Cardiac septum (tissue), 1 donor: ENCODE measurements around the gene RRAGD. TPM values are rescaled to one million over a fixed set of nuclear protein-coding genes. Genes with fewer than 3 reads are reported as not detected.

ENCODE experiments used
- DNase-seq: peaks from one replicate; pipeline ENCODE4 v3.0.0-alpha.2; 2020; ENCODE audit warnings: low spot score
- intact Hi-C: fragments of 100-400 bp; cut with DNase I; formaldehyde crosslinking; loops from one replicate; pipeline ENCODE4 v1.14.0; 2022
- total RNA-seq: library from RNA; stranded (reverse); fragmentation: NEBNext Ultra II Directional; extraction: Animal tissue kit (Norgen Biotek cat#: 25700); gene quantifications from one replicate; pipeline ENCODE4 v1.2.1, GENCODE V29; 2021
- donor health status: DM: no; HTN: no; CAD: no.

RRAGD gene
- total RNA-seq, 1 donor from 2014 or later = 90.5 TPM

DNA sequence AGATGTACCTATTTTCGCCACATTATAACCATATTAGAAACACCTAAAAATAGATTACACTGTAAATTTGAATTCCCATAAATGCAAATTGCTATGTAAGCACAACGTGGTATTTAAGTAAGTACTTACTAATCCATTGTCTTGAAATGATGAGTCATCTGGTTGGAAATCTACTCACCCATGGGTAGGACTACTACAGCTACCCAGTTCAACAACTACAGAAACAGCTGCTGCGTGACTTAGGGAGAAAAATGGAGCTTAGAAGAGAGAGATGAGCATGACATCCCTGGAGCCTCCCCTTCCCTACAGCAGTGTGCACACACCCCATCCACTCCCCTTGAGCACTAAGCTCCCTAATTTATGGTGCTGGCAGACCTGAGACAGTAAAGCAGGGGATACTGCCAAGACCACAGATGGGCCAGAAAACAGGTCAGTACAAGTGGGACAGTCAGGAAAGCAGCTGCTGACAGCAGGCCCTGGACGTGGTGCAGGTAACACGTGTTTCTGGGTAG, 26.9 kb downstream of the RRAGD start:
- intact Hi-C loops = no loop called here
- DNase-seq = no peak

GRCh38 chr6:89381031-89381430, 31.0 kb downstream of the RRAGD start:
- no peak for DNase-seq
- intact Hi-C loops = no loop called here

GRCh38 chr6:89379281-89379680, 32.8 kb downstream of the RRAGD start:
- intact Hi-C loops = no loop called here
- no peak for DNase-seq

DNA sequence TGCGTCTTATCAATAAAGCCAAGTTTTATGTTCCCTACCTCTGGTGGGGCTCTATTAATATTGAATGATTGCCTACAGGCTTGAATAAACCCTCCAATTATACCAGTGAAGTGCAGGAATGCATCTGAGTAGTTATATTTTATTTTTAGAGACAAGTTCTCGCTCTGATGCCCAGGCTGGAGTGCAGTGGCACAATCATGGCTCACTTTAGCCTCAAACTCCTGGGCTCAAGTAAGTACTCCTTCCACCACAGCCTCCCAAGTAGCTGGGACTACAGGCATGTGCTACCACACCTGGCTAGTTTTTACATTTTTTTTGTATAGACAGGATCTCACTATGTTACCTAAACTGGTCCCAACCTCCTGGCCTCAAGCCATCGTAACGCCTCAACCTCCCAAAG, 33.4 kb downstream of the RRAGD start:
- no peak for DNase-seq
- intact Hi-C loops = no loop called here

- intact Hi-C loops = no loop called here
- DNase-seq = peak; percentile 86
These were observed 36.4 kb downstream of the RRAGD start for GRCh38 chr6:89375427-89376267.

DNA sequence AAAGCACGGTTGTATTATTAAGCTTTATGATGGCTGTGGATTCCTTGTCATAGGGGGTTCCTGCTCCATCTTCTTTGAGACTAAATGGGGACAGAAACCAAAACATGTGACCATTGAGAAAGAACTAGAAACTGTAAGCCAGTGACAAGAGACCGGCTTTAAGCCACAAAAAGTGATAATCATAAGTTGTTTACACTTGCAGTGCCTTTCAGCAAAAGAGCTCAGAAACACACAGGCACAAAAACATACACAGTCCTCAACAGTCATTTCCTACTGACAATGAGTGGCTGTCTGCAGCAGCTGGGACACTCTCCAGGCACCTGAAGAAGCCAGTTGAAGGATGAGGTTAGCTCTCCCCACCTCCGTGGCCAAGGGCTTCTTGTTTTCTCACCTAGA, 39.6 kb downstream of the RRAGD start:
- DNase-seq = no peak
- intact Hi-C loops = no loop called here

DNA sequence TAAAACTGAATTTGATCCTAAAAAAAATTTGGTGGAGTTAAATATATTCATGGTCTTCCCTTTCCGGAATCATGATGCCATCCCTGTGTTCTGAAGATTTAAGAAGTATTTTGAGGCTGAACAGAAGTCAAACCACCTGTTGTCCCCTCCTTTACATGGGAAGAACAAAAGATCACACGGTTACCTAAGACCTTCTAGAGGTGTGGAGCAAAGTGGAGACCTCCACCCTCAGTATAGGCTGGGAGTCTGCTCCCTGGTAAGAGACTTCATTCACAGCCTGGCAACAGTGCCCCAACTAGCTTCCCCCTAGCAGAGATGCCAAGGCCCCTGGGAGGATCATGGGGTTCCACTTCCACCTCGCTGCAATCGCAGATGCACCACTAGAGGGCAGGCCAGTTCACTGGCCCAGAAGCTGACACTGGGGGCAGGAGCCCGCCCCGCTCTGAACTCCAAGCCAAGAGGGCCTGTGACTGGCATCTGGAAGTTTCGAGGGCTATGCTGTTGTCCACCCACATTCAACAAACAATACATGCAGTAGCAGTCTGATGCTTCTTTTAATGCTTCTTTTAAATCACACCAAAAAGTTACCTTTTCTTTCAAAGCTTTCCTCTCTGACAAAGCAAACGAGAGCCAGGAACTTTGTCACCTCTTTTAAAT, 40.1 kb downstream of the RRAGD start:
- peak; percentile 92 for DNase-seq
- intact Hi-C loops = no loop called here

DNA sequence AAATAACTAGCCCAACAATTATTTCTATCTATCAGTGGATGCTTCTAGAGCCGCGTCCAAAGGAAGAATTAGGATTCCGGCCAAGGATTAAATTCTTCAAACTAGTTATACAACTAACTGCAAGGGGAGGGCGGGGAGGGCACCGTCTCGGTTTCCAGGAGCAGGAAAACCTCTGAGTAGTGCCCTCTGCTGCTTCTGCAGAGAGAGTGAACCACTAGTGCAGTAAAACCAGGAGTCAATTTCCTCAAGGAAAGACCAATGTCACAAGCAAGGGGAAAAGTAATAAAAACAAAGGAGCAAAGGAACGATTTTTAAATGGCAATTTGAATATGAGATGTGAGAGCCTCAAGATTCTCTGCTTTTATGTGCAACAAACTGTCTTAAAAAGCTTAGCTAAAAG, 43.1 kb downstream of the RRAGD start:
- intact Hi-C loops = loop anchor here (5.0 kb wide), 2 partner anchors 43 to 57 kb away; partner anchors contain the start of gene RRAGD
- no peak for DNase-seq

- intact Hi-C loops = loop anchor here (5.0 kb wide), 2 partner anchors 44 to 56 kb away; partner anchors contain the start of gene RRAGD
- DNase-seq = no peak
These were observed 44.0 kb downstream of the RRAGD start for GRCh38 chr6:89368107-89368506.

DNA sequence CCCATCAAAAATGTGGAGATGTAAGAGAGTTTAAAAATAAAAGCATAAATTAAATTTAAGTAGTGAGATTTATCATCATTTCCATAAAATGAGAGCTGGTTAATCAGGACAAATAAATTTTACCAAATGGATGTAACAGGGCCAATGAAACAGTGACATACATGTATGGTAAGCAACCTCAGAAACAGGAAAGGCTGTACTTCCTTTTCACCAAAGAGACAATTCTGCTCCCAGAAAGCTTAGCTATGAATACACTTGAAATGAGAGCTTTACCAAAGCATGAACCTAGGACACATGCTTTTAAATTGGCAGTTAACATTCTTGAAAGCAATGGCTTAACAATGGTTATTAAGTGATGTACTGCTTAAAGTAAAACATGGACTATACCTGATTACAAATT, 47.5 kb downstream of the RRAGD start:
- DNase-seq = no peak
- intact Hi-C loops = no loop called here

DNA sequence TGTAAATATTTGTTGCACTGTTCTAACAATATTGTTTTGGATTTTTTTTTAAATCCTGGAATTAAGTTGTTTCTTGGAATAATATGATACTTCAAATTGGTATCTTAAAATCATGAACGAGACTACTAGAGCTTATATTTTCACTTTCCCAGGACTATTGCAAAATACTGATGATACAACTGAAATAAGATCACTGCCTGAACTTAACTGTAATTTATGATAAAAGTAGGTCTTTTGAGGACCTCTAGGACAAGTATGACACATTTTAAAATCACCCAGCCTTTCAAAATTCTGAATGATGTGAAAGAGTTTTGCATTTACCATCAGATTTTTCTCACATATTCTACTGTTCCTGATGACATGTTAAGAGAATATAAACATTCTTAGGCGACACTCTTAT, 50.9 kb downstream of the RRAGD start:
- intact Hi-C loops = no loop called here
- DNase-seq = no peak

GRCh38 chr6:89360415-89360999, 51.6 kb downstream of the RRAGD start:
- DNase-seq = no peak
- intact Hi-C loops = no loop called here

- DNase-seq = no peak
- intact Hi-C loops = loop anchor here (10.0 kb wide), 2 partner anchors 215 to 395 kb away; partner anchors contain the start of genes PM20D2 and RNGTT
These were observed 52.5 kb downstream of the RRAGD start for GRCh38 chr6:89359561-89359960.

- intact Hi-C loops = loop anchor here (10.0 kb wide), 2 partner anchors 213 to 393 kb away; partner anchors contain the start of genes PM20D2 and RNGTT
- no peak for DNase-seq
These were observed 54.7 kb downstream of the RRAGD start for GRCh38 chr6:89357390-89357789.

DNA sequence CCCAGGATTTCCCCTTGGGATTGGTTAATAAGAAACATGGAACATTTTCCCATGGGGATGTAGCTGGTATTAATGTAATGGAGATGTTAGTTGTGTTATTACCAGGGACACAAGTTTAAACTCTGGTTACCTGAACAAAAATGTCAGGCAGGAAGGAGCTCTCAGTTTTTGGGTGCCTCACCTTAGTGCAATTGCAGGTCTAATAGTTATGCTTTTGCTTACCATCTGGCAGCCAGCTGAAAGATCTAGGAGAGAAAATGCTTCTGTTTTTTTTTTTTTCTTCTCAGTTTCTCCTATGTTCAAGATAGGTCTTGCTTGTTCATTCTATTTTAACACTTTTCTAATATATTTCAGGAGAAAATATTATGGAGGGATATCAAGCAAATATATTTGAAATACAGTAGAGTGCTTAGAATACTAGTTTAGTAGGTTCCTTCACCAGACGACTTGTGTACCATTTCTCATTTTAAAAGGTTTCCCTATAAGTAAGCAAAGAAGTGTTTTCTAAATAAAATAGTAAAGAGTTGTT, 55.4 kb downstream of the RRAGD start:
- DNase-seq = no peak
- intact Hi-C loops = loop anchor here (10.0 kb wide), 2 partner anchors 212 to 392 kb away; partner anchors contain the start of genes PM20D2 and RNGTT

GRCh38 chr6:89355511-89356194, 56.4 kb downstream of the RRAGD start:
- no peak for DNase-seq
- intact Hi-C loops = loop anchor here (10.0 kb wide), 2 partner anchors 211 to 391 kb away; partner anchors contain the start of genes PM20D2 and RNGTT

DNA sequence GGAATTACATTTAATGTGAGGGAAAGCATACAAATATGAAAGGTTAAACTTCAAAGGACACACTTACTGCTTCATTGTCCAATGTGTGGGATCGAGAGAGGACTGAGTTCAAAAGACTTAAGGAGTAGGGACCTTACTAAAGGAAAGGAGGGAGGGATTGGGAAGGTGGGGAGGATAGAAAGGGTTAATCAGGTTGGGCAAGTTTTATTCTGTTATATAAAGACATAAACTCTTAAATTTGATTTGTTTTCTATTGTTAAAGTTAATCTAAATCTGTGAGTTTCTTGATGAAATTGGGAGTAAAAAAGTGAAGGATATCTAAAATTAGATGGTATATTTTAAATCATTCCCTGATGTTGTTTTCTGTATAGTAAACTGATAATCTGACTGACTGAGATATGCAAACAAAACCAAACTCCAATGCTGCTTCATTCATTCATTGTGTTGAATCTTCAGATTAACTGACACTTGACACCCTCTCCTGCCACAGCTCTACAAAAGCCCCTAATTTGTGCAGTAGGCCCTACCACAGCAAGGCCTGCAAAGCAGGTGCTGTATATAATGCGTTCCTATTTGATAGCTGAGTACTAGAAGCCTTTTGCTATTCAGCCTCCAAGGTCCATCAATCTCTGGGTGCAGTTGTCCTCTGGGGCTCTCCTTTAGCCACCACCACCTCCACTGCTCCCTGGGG, 58.2 kb downstream of the RRAGD start:
- intact Hi-C loops = loop anchor here (10.0 kb wide), 2 partner anchors 209 to 389 kb away; partner anchors contain the start of genes PM20D2 and RNGTT
- no peak for DNase-seq

GRCh38 chr6:89353118-89353556, 58.9 kb downstream of the RRAGD start:
- intact Hi-C loops = loop anchor here (10.0 kb wide), 2 partner anchors 208 to 388 kb away; partner anchors contain the start of genes PM20D2 and RNGTT
- DNase-seq = no peak
